Measurements from ENCODE around the gene RAB24.

Gene RAB24

DNA sequence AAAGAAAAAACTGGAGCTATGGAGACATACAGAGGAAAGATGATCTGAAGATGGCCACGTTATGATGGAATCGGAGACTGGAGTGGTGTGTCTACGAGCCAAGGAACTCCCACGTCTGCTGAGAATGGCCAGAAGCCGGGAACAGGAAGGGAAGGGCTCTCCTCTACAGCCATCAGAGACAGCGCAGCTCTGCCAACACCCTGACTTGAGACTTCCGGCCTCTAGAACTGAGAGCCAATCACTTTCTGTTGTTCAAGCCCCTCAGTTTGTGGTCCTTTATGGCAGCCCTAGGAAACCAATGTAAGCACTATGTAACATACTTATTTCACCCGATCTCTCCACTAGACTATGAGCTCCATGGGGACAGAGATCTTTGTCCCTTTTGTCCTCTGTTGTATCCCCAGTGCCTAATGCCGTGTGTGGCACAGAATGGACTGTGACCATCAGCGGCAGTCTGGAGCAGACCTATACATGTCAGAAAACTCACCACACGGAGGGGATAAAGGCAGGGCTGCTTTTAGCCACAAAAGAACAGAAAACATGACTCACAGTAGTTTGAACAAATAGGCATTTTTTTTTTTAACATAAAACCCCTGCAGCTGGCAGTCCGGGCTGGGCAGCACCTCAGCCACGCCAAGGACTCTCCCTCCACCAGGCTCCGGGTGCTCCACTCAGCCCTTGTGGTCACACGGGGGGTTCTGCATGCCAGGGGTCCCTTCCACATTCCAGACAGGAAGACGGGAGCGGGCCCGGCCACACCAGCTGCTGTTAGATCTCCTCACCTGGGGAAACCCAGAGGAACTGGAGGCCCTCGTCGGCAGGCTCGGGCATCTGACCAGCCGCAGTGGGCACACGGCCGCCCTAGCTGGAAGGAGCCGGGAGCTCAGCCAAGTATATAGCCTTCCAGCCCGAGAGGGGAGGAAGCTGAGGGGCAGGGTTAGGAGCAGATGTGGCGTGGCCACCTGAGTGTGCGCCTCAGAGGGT lies 24.3 kb upstream of the RAB24 start:
- TF ChIP-seq, protein P1, sequence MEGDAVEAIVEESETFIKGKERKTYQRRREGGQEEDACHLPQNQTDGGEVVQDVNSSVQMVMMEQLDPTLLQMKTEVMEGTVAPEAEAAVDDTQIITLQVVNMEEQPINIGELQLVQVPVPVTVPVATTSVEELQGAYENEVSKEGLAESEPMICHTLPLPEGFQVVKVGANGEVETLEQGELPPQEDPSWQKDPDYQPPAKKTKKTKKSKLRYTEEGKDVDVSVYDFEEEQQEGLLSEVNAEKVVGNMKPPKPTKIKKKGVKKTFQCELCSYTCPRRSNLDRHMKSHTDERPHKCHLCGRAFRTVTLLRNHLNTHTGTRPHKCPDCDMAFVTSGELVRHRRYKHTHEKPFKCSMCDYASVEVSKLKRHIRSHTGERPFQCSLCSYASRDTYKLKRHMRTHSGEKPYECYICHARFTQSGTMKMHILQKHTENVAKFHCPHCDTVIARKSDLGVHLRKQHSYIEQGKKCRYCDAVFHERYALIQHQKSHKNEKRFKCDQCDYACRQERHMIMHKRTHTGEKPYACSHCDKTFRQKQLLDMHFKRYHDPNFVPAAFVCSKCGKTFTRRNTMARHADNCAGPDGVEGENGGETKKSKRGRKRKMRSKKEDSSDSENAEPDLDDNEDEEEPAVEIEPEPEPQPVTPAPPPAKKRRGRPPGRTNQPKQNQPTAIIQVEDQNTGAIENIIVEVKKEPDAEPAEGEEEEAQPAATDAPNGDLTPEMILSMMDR (IDR thresholded peaks at IDR 0.05; ENCODE audit: extremely low read depth, insufficient read depth, missing control alignments), result no peak
- in situ Hi-C loops (cut with MboI; ENCODE audit: low pct_unique_long_range_greater_than_20kb, low sequenced_read_pairs, unreplicated experiment), result no loop called here
- no peak for DNase-seq (ENCODE audit: low spot score)

DNA sequence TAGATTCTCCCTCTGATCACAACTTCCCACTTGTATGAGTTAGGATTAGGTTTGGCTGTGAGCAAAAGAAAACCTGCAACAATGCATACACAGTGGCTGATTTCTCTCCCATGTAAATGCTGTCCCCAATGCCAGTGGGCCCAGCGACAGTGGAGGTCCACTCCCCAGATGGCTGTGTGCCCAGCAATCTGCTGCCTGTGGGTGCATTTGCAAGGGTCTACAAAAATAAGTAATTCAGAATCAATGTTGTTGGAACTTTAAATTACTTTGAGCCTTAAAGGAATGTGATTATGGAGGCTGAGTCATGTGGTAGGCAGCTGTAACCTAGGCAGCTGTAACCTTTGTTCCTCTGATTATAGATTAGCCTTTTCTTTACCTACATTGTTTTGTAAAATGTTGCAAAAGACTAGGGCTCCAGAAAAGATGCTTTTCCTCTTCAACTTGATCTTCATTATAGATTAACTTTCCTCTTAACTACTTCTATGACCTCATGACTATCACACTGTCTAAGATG lies 22.4 kb upstream of the RAB24 start:
- TF ChIP-seq, protein P1 (IDR thresholded peaks at IDR 0.05; ENCODE audit: extremely low read depth, insufficient read depth, missing control alignments), result no peak
- in situ Hi-C loops (cut with MboI; ENCODE audit: low pct_unique_long_range_greater_than_20kb, low sequenced_read_pairs, unreplicated experiment), result no loop called here

DNA sequence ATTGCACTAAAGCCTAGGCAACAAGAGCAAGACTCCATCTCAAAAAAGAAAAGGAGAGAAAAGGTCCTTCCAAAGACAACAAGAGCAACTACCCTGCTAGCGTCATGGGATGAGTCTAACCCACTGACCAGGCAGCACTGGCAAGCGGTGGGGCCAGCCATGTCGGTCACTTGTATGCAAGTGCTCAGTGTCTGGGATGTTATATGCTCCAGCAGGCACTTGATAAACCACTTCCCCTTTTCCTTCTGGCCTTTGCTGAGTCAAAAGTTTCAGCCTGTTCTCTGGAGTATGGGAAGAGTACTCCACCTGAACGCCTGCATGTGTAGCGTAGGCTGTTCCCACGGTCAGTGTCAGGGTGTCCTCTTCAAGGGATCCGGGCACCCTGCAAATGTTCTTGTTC lies 17.4 kb upstream of the RAB24 start:
- in situ Hi-C loops (cut with MboI; ENCODE audit: low pct_unique_long_range_greater_than_20kb, low sequenced_read_pairs, unreplicated experiment), result no loop called here
- DNase-seq (ENCODE audit: low spot score), result no peak
- TF ChIP-seq, protein P1 (IDR thresholded peaks at IDR 0.05; ENCODE audit: extremely low read depth, insufficient read depth, missing control alignments), result no peak

More for the DNA sequence above, 22.4 kb upstream of the RAB24 start:
- DNase-seq (ENCODE audit: low spot score), result no peak

DNA sequence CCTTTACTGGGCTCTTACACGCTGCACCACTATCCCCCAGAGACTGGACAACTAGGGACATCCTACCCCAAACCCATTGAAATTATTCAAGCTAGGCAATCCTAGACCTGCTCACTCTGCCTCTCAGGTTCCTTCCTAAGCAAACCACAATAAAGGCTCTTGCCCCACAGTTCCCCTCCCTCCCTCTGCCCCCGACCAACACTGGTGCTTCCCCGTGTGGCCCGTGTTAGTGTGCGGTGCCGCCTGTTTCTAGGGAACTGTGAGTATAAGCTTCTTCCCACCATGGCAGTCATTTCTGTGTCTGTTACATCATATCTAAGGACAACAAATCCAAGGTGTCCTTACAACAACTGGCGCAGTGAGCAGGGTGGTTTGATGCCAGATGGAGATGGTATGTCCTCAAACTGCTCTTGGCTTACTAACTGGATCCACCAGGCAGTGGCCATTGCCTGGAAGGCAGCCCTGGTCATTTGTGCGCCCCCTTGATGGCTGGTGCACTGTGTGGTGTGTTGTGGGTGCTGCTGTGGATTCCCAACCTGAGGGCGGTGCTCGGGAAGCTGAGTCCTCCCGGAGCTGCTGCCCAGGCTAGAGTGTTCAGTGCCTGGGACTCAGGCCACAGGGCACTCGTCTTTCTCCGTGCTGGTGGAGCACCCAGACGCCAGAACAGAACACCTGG lies 16.5 kb upstream of the RAB24 start:
- no peak for DNase-seq (ENCODE audit: low spot score)
- TF ChIP-seq, protein P1 (IDR thresholded peaks at IDR 0.05; ENCODE audit: extremely low read depth, insufficient read depth, missing control alignments), result no peak
- in situ Hi-C loops (cut with MboI; ENCODE audit: low pct_unique_long_range_greater_than_20kb, low sequenced_read_pairs, unreplicated experiment), result no loop called here

DNA sequence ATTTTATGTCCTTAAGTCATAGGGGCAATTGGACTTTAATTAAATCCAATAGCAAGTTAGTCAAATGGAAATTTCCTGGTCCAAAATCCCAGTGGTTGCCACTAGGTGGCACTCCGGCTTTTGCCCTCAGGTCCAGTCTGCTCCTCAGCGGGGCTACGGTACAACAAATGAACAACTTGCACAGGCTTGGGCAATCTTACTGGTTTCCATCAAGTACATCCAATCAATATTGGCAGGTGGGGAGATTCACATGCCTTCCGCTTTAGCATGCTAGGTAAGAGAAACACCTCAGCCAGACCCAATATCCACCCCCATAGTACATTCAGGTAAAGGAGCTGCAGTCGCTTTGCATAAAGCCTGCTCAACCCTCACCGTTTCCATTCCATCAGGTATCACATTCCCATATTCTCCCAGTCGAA lies 14.4 kb upstream of the RAB24 start:
- peak; percentile 75 for DNase-seq (ENCODE audit: low spot score)
- TF ChIP-seq, protein P1 (IDR thresholded peaks at IDR 0.05; ENCODE audit: extremely low read depth, insufficient read depth, missing control alignments), result peak; percentile 85
- in situ Hi-C loops (cut with MboI; ENCODE audit: low pct_unique_long_range_greater_than_20kb, low sequenced_read_pairs, unreplicated experiment), result no loop called here

DNA sequence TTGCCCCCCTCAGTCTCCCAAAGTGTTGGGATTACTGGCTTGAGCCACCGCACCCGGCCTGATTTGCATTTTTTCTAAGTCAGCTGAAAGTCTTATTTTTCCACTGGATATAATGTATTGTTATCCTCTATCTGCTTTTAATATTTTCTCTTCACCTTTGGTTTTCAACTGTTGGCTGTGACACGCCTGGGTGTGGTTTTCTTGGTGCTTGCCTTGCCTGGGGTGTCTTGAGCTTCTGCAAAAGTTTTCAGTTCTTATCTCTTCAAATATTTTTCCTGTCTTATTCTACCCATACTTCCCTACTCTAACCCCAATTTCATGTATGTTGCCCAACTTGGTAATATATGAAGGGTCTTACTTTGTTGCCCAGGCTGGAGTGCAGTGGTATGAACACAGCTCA lies 12.5 kb upstream of the RAB24 start:
- in situ Hi-C loops (cut with MboI; ENCODE audit: low pct_unique_long_range_greater_than_20kb, low sequenced_read_pairs, unreplicated experiment), result no loop called here
- DNase-seq (ENCODE audit: low spot score), result no peak
- TF ChIP-seq, protein P1 (IDR thresholded peaks at IDR 0.05; ENCODE audit: extremely low read depth, insufficient read depth, missing control alignments), result no peak

All from GM13977 (cell line).